ENCODE results near the gene TRIM17. TPM values are rescaled to one million over a fixed set of nuclear protein-coding genes. Genes with fewer than 3 reads are reported as not detected.
A peak's percentile ranks its signal among the peaks of the same experiment; 100 is the strongest.
"Not testable (repeated sequence)": the region's sequence is repeated elsewhere in the genome, so short reads cannot be mapped to it uniquely, and the experiment has no call there.

Gene TRIM17
- total RNA-seq, 1 donor from 2014 or later: 2.6 TPM

DNA sequence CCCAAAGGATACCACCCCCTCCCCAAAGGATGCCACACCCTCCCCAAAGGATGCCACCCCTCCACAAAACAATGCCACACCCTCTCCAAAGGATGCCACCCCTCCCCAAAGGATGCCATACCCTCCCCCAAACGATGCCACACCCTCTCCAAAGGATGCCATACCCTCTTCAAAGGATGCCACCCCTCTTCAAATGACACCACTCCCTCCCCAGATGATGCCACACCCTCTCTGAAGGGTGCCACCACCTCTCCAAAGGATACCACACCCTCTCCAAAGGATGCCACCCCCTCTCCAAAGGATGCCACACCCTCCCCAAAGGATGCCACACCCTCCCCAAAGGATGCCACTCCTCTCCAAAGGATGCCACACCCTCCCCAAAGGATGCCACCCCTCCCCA lies 21.6 kb upstream of the TRIM17 start:
- H3K36me3 ChIP-seq: no peaks in the 10 kb centered on the region
- ATAC-seq (no peak), DNase-seq (no peak)
- H3K4me1 ChIP-seq: no peaks in the 10 kb centered on the region
- H3K27ac ChIP-seq: no peak overlapping the region
- intact Hi-C loops (cut with DNase I): no loop called here
- no peak overlapping the region for H3K4me3 ChIP-seq
- TF ChIP-seq, protein P1, sequence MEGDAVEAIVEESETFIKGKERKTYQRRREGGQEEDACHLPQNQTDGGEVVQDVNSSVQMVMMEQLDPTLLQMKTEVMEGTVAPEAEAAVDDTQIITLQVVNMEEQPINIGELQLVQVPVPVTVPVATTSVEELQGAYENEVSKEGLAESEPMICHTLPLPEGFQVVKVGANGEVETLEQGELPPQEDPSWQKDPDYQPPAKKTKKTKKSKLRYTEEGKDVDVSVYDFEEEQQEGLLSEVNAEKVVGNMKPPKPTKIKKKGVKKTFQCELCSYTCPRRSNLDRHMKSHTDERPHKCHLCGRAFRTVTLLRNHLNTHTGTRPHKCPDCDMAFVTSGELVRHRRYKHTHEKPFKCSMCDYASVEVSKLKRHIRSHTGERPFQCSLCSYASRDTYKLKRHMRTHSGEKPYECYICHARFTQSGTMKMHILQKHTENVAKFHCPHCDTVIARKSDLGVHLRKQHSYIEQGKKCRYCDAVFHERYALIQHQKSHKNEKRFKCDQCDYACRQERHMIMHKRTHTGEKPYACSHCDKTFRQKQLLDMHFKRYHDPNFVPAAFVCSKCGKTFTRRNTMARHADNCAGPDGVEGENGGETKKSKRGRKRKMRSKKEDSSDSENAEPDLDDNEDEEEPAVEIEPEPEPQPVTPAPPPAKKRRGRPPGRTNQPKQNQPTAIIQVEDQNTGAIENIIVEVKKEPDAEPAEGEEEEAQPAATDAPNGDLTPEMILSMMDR (IDR thresholded peaks at IDR 0.05): no peak
- no peaks in the 10 kb centered on the region for H3K9me3 ChIP-seq
- H3K27me3 ChIP-seq (ENCODE audit: low read depth): peaks cover 54% of the 10 kb centered on the region

DNA sequence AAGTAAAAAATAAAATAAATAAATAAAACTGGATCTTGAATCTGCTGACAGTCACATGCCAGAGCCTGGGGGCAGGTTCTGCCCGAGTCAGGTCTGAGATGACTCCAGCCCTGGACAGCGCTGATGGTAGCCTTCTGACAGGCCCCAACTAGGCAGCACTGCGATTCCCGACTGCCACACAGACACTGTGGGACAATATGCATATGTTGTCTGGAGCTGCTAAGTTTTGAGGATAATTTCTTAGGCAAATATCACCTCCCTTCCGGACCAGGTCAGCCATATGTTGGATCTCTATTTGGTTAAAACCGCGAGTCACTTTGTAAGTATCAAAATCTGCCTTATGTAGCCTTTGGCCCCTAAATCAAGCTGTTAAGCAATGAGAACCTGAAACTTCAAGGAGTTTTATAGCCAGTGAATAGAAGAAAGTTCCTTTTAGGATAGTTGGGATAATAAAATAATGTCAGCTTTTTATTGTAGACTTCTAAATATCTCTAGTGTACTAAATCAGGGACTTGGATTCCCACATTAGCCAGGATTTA lies 20.8 kb upstream of the TRIM17 start:
- intact Hi-C loops (cut with DNase I): no loop called here
- Histone ChIP-seq H3K27me3 (ENCODE audit: low read depth) (peaks cover 51% of the 10 kb centered on the region), H3K36me3 (no peaks in the 10 kb centered on the region)

DNA sequence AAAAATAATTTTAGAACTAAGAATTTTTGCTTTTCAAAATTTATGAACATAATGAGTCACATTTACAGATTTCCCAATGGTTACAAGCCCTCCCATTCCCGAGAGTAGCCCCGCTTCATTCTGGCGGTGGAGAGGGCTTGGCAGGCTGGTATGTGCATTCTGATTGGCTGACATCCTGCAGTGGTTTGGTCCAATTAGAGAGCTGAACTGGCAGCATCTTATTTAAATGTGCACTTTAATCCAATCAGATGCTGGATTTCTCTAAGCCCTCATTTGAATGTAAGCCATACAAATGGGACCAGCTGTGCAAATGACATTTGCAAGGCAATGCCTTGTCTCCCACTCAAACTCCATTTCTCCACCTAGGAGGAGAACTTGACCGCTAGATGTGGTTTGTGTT lies 18.0 kb upstream of the TRIM17 start:
- Histone ChIP-seq H3K4me3 (no peak overlapping the region), H3K27me3 (ENCODE audit: low read depth) (peaks cover 24% of the 10 kb centered on the region), H3K27ac (no peak overlapping the region), H3K4me1 (no peaks in the 10 kb centered on the region), H3K9me3 (no peaks in the 10 kb centered on the region), H3K36me3 (no peaks in the 10 kb centered on the region)
- ATAC-seq: no peak
- intact Hi-C loops (cut with DNase I): no loop called here
- no peak for DNase-seq
- TF ChIP-seq, protein P1 (IDR thresholded peaks at IDR 0.05): no peak

More for the DNA sequence above, 20.8 kb upstream of the TRIM17 start:
- no peaks in the 10 kb centered on the region for H3K9me3 ChIP-seq
- TF ChIP-seq, protein P1 (IDR thresholded peaks at IDR 0.05): no peak
- no peak overlapping the region for H3K4me3 ChIP-seq
- H3K4me1 ChIP-seq: no peaks in the 10 kb centered on the region
- ATAC-seq (no peak), DNase-seq (no peak)
- no peak overlapping the region for H3K27ac ChIP-seq

DNA sequence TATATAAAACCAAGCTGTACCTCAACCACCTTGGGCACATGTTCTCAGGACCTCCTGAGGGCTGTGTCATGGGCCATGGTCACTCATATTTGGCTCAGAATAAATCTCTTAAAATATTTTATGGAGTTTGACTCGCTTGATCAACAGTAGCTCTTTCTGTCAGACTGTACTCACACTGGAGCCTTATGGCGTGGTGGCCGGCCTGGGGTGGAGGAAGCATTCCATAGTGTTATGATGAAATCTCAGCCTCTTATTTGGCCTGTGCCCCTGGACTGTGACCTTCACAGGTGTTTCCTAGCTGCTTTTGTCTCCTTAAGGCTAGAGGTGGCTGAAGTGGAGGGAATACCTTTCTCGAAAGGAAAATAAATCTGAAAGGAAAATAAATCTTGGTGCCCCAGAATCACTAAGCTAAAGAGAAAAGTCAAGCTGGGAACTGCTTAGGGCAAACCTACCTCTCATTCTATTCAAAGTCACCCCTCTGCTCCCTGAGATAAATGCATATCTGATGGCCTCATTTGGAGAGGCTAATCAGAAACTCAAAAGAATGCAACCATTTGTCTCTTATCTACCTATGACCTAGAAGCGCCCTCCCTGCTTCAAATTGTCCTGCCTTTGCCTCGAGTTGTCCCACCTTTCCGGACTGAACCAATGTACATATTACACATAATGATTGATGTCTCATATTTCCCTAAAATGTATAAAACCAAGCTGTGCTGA lies 16.8 kb upstream of the TRIM17 start:
- H3K9me3 ChIP-seq; H3K36me3 ChIP-seq; intact Hi-C loops (cut with DNase I): not testable (repeated sequence)

DNA sequence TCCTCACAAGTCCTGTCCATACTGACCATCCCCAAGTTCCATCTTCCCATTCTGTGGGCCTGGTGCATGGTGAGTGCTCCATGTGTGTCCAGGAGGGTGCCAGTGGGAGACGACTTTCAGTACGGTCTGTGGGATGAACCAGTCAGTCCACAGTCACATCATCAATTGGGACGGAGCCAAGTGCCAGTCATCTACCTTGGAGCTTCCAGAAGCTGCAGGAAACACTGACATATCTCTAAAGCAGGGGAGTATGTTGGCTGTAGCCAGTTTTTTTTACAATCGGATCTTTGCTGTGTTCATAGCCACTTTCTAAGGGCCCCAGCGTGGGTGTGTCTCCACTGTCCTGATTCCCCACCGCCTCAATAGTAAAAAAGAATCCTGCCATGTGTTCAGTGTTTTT lies 13.6 kb upstream of the TRIM17 start:
- Histone ChIP-seq H3K4me1 (no peaks in the 10 kb centered on the region), H3K9me3 (no peaks in the 10 kb centered on the region), H3K4me3 (no peak overlapping the region), H3K36me3 (no peaks in the 10 kb centered on the region), H3K27me3 (ENCODE audit: low read depth) (peaks cover 8% of the 10 kb centered on the region), H3K27ac (no peak overlapping the region)
- no peak for ATAC-seq
- no peak for DNase-seq
- TF ChIP-seq, protein P1 (IDR thresholded peaks at IDR 0.05): no peak
- intact Hi-C loops (cut with DNase I): no loop called here

More for the DNA sequence above, 16.8 kb upstream of the TRIM17 start:
- H3K4me3 ChIP-seq, DNase-seq, H3K27ac ChIP-seq, H3K4me1 ChIP-seq: not testable (repeated sequence)
- H3K27me3 ChIP-seq (ENCODE audit: low read depth): peaks cover 23% of the 10 kb centered on the region
- ATAC-seq: peak in 1 of 2 donors; percentile 38

DNA sequence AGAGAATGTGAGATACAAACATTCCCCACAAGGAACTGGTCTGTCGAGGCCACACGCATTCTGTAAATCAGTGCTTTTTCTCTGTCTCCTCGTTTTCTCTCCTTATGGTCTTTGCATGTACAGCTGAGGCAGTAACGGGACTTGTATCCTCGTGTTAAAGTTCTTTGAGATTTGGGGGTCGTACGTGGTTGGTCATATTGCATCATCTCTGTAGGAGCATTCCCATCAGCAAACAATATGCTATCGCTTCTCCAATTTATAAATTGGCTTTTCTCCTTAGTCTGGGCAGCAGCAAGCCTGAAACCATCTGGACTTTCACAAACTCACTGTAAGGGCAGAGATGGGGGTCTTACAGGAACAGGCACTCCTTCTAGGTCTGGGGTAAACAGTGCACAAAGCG lies 13.0 kb upstream of the TRIM17 start:
- H3K4me1 ChIP-seq: no peaks in the 10 kb centered on the region
- no peaks in the 10 kb centered on the region for H3K9me3 ChIP-seq
- TF ChIP-seq, protein P1 (IDR thresholded peaks at IDR 0.05): no peak
- DNase-seq (no peak), ATAC-seq (no peak)
- H3K36me3 ChIP-seq: no peaks in the 10 kb centered on the region
- intact Hi-C loops (cut with DNase I): no loop called here
- H3K4me3 ChIP-seq: no peak overlapping the region
- no peak overlapping the region for H3K27ac ChIP-seq
- peaks cover 8% of the 10 kb centered on the region for H3K27me3 ChIP-seq (ENCODE audit: low read depth)
